Embryonic facial prominence (tissue), 1 donor: ENCODE measurements around the gene HAGH.

Source experiments
- DNase-seq: peaks from one replicate; pipeline ENCODE4 v3.0.0-alpha.2; 2016; ENCODE audit errors: extremely low spot score

The HAGH gene

GRCh38 chr16:1786242-1787055 is 40.2 kb downstream of the HAGH start:
- no peak for DNase-seq

GRCh38 chr16:1785846-1786170 is 40.8 kb downstream of the HAGH start:
- no peak for DNase-seq

- DNase-seq, result no peak
Measured at GRCh38 chr16:1784977-1785845, 41.4 kb downstream of the HAGH start.

GRCh38 chr16:1782408-1783264 is 44.0 kb downstream of the HAGH start, which contains the start of the genes NUBP2 and SPSB3:
TSS of gene NUBP2 (plus strand) at chr16:1782960. CDS start at chr16:1783021, 61 bp downstream.
TSS of gene SPSB3 (minus strand) at chr16:1782571. CDS start at chr16:1781483, 1,088 bp downstream.
- peak; percentile 100 for DNase-seq

- no peak for DNase-seq
Measured at GRCh38 chr16:1781758-1782407, 44.7 kb downstream of the HAGH start.

GRCh38 chr16:1781254-1781653 is 45.4 kb downstream of the HAGH start:
- DNase-seq, result no peak

GRCh38 chr16:1780677-1781072 is 46.0 kb downstream of the HAGH start:
- DNase-seq, result no peak

GRCh38 chr16:1779741-1780676 is 46.6 kb downstream of the HAGH start:
- DNase-seq, result no peak

GRCh38 chr16:1779234-1779701 is 47.4 kb downstream of the HAGH start:
- DNase-seq, result no peak

GRCh38 chr16:1778200-1779179 is 48.1 kb downstream of the HAGH start:
- no peak for DNase-seq

GRCh38 chr16:1777375-1778199 is 49.0 kb downstream of the HAGH start:
- DNase-seq, result no peak

GRCh38 chr16:1776991-1777374 is 49.6 kb downstream of the HAGH start:
- DNase-seq, result no peak

GRCh38 chr16:1776672-1776955 is 50.0 kb downstream of the HAGH start:
- no peak for DNase-seq

- DNase-seq, result no peak
Measured at GRCh38 chr16:1775846-1776671, 50.6 kb downstream of the HAGH start.

GRCh38 chr16:1775006-1775845 is 51.4 kb downstream of the HAGH start:
- DNase-seq, result no peak

GRCh38 chr16:1774448-1774780 is 52.2 kb downstream of the HAGH start:
- DNase-seq, result no peak
